ENCODE results near the gene EHMT1. TPM values are rescaled to one million over a fixed set of nuclear protein-coding genes. Genes with fewer than 3 reads are reported as not detected.
"Not testable (repeated sequence)": the region's sequence is repeated elsewhere in the genome, so short reads cannot be mapped to it uniquely, and the experiment has no call there.

Gene EHMT1
- polyA plus RNA-seq, 2 of the 4 experiments (the other 2 are of a cell fraction), result 41.3 to 48.0 TPM

GRCh38 chr9:137715321-137715720 lies 96.5 kb downstream of the EHMT1 start:
- peaks cover 19% of the 10 kb centered on the region; the same call in 1 of the 3 replicates for H3K9me3 ChIP-seq
- CTCF ChIA-PET, result interaction anchor here (1.6 kb wide), 1 partner anchor 42 kb away, joined by 6 read pairs; no protein-coding TSS in a partner anchor
- DNase-seq (ENCODE audit: low read depth in 1 of 2, low spot score in 1 of 2) (no peak), ATAC-seq (no peak), FAIRE-seq (no peak)
- no peak overlapping the region for H3K4me3 ChIP-seq
- H3K4me2 ChIP-seq, result no peak overlapping the region
- H3K4me1 ChIP-seq, result no peaks in the 10 kb centered on the region
- POLR2A ChIA-PET, result no interaction called here
- TF ChIP-seq CTCF (IDR thresholded peaks at IDR 0.05), result no peak
- TF ChIP-seq NFE2L2 (conservative IDR thresholded peaks at IDR 0.05; ENCODE audit: low read length), result no peak
- TF ChIP-seq PBX3 (IDR thresholded peaks at IDR 0.05), result no peak
- WGBS (ENCODE audit: missing lambda C conversion rate), result 93% methylated on average over 12 of the region's 12 CpGs
- no peak overlapping the region for H3K27ac ChIP-seq

- H3K9me3 ChIP-seq, result peaks cover 19% of the 10 kb centered on the region; the same call in 1 of the 3 replicates
- DNase-seq (ENCODE audit: low read depth in 1 of 2, low spot score in 1 of 2); CTCF ChIA-PET; POLR2A ChIA-PET; ATAC-seq; H3K4me2 ChIP-seq; H3K4me1 ChIP-seq; FAIRE-seq; H3K27ac ChIP-seq; H3K4me3 ChIP-seq: not testable (repeated sequence)
- 91% methylated on average over 7 of the region's 7 CpGs for WGBS (ENCODE audit: missing lambda C conversion rate)
Measured at GRCh38 chr9:137715866-137716693, 97.3 kb downstream of the EHMT1 start.

- ATAC-seq (no peak), FAIRE-seq (no peak), DNase-seq (ENCODE audit: low read depth in 1 of 2, low spot score in 1 of 2) (no peak)
- CTCF ChIA-PET, result no interaction called here
- WGBS (ENCODE audit: missing lambda C conversion rate), result 98% methylated on average over 25 of the region's 25 CpGs
- TF ChIP-seq CHD2 (IDR thresholded peaks at IDR 0.05; ENCODE audit: low read length, partially characterized antibody) (no peak), CTCF (IDR thresholded peaks at IDR 0.05) (no peak), MYC (IDR thresholded peaks at IDR 0.05; ENCODE audit: borderline replicate concordance, low read length) (no peak), ZSCAN20 (CRISPR knock-in tag; IDR thresholded peaks at IDR 0.05) (no peak), TFCP2L1 (CRISPR knock-in tag; IDR thresholded peaks at IDR 0.05) (no peak), POLR2A (IDR thresholded peaks at IDR 0.05; ENCODE audit: low read length) (no peak), SREBF2 (IDR thresholded peaks at IDR 0.05) (no peak), HMGXB4 (CRISPR knock-in tag; IDR thresholded peaks at IDR 0.05; ENCODE audit: borderline replicate concordance) (no peak), HOXB5 (CRISPR knock-in tag; IDR thresholded peaks at IDR 0.05) (no peak), HES2 (IDR thresholded peaks at IDR 0.05) (no peak), HOXA7 (CRISPR knock-in tag; IDR thresholded peaks at IDR 0.05) (no peak), NPAS2 (CRISPR knock-in tag; IDR thresholded peaks at IDR 0.05; ENCODE audit: borderline replicate concordance) (no peak), MAX (IDR thresholded peaks at IDR 0.05) (no peak), JUNB (IDR thresholded peaks at IDR 0.05) (no peak), CBX8 (IDR thresholded peaks at IDR 0.05) (no peak), FOSL2 (IDR thresholded peaks at IDR 0.05) (no peak), FOSL2 (CRISPR knock-in tag; IDR thresholded peaks at IDR 0.05) (no peak)
- peaks cover 19% of the 10 kb centered on the region; the same call in 1 of the 3 replicates for H3K9me3 ChIP-seq
- no peak overlapping the region for H3K27ac ChIP-seq
- POLR2A ChIA-PET, result no interaction called here
- no peaks in the 10 kb centered on the region for H3K4me1 ChIP-seq
- no peak overlapping the region for H3K4me3 ChIP-seq
- no peak overlapping the region for H3K4me2 ChIP-seq
Measured at GRCh38 chr9:137716694-137717287, 98.0 kb downstream of the EHMT1 start.

All from A549 (cell line).